Measurements from ENCODE around the gene PREX1. TPM values are rescaled to one million over a fixed set of nuclear protein-coding genes. Genes with fewer than 3 reads are reported as not detected.

PREX1 gene
- total RNA-seq, 1 donor from 2014 or later: 235 TPM

DNA sequence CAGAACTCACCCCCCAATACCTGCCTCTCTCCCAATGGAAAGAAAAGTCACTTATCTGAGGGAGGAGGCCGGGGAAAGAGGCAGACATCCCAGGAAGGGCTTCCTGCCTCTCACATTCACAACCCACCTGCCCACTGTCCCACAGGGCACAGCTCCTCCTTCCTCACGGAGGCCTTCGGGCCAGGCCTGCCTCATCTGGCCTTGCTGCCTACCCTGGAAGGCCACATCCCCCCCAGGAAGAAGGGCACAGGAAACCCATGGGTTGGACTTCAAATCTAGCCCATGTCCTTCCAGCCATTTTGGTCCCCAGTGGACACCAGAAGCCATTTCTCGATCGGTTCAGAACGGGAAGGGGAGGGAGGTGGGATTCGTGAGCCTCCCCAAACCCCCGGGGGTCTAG, 162.0 kb downstream of the PREX1 start:
- H3K4me1 Mint-ChIP-seq (ENCODE audit: low read depth, unreplicated experiment): peaks cover 13% of the 10 kb centered on the region

DNA sequence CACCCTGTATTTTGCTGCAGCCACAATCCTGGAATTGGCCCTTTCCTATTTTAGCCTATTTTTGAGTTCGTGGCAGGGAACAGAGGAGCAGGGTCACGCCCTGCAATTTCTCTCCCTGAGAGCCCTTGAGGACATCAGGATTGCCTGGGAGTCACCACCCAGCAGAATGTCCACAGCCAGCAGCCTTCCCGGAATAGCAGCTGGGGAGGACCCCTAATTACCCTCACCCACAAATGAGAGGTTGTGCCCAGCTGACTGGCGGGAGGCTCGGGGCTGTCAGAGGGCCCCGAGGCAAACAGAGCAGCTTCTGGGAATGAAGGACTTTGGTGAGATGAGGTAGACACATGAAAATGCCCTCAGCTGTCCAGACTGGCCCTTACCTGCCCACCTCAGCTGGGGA, 165.1 kb downstream of the PREX1 start:
- no peak for DNase-seq
- Mint-ChIP-seq H3K27me3 (ENCODE audit: unreplicated experiment) (peaks cover 8% of the 10 kb centered on the region), H3K9me3 (ENCODE audit: unreplicated experiment) (peaks cover 9% of the 10 kb centered on the region), H3K36me3 (ENCODE audit: unreplicated experiment) (peaks cover 15% of the 10 kb centered on the region), H3K27ac (ENCODE audit: unreplicated experiment) (no peak overlapping the region), H3K4me3 (ENCODE audit: unreplicated experiment) (no peak overlapping the region), H3K4me1 (ENCODE audit: low read depth, unreplicated experiment) (peaks cover 11% of the 10 kb centered on the region)
- TF ChIP-seq, protein P1, sequence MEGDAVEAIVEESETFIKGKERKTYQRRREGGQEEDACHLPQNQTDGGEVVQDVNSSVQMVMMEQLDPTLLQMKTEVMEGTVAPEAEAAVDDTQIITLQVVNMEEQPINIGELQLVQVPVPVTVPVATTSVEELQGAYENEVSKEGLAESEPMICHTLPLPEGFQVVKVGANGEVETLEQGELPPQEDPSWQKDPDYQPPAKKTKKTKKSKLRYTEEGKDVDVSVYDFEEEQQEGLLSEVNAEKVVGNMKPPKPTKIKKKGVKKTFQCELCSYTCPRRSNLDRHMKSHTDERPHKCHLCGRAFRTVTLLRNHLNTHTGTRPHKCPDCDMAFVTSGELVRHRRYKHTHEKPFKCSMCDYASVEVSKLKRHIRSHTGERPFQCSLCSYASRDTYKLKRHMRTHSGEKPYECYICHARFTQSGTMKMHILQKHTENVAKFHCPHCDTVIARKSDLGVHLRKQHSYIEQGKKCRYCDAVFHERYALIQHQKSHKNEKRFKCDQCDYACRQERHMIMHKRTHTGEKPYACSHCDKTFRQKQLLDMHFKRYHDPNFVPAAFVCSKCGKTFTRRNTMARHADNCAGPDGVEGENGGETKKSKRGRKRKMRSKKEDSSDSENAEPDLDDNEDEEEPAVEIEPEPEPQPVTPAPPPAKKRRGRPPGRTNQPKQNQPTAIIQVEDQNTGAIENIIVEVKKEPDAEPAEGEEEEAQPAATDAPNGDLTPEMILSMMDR (IDR thresholded peaks at IDR 0.05; ENCODE audit: partially characterized antibody, unreplicated experiment): no peak

More for the DNA sequence above, 162.0 kb downstream of the PREX1 start:
- Mint-ChIP-seq H3K27me3 (ENCODE audit: unreplicated experiment) (peaks cover 16% of the 10 kb centered on the region), H3K36me3 (ENCODE audit: unreplicated experiment) (peaks cover 5% of the 10 kb centered on the region), H3K9me3 (ENCODE audit: unreplicated experiment) (peaks cover 17% of the 10 kb centered on the region), H3K27ac (ENCODE audit: unreplicated experiment) (no peak overlapping the region), H3K4me3 (ENCODE audit: unreplicated experiment) (no peak overlapping the region)
- DNase-seq: no peak
- TF ChIP-seq, protein P1 (IDR thresholded peaks at IDR 0.05; ENCODE audit: partially characterized antibody, unreplicated experiment): no peak

DNA sequence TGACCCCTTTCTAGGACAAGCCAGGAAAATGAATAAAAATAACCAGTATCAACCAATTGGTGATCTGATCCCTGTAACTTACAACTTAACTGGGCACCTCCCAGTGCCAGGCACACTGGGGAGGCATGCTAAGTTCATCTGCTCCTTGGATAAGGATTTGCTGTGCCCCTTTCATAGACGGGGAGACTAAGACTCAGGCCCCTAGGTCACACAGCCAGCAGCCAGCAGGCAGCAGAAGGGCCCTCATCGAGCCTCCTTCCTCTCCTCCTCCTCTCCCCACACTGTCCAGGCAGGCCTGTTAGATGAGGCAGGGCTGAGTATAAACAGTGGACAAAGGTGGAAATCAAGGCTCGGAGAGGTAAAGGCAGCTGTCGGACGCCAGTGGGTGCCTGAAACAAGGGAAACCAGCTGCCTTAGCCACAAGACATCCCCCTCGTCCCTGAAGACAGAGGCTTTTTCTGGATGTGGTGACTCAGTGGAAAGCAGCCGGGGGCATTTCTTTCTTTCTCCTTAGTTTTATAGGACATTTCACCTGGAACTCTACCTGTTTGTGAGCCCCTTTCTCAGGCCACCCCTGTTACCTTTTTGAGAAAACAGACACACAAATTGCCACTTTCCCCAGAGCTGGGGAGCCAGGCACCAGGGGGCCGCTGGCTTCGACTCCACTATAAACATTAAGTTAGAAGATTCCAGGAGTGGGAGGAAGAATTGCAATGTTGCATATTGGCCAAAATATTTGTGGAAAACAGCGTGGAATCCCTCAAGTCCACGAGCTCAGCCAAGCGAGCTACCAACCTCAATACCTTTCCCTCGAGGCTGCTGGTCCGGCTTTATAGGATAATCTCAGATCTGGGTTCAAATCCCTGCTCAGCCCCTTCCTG, 166.0 kb downstream of the PREX1 start:
- H3K9me3 Mint-ChIP-seq (ENCODE audit: unreplicated experiment): peaks cover 6% of the 10 kb centered on the region

DNA sequence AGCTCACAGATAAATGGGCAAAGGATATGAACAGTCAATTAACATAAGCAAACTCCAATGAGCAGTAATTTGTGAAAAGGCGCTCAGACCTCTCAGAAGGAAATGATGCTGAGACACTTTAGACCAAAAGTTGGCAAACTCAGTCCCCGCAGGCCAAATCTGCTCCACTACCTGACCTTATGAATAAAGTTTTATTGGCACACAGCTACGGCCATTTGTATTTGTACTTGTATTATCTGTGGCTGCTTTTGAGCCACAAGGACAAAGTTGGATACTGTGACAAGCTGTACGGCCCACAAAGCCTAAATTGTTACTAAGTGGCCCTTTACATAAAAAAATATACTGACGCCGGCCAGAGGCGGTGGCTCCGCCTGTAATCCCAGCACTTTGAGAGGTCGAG, 167.0 kb downstream of the PREX1 start:
- Mint-ChIP-seq H3K27me3 (ENCODE audit: unreplicated experiment) (peaks cover 17% of the 10 kb centered on the region), H3K9me3 (ENCODE audit: unreplicated experiment) (peaks cover 9% of the 10 kb centered on the region), H3K4me1 (ENCODE audit: low read depth, unreplicated experiment) (peaks cover 16% of the 10 kb centered on the region), H3K27ac (ENCODE audit: unreplicated experiment) (no peak overlapping the region), H3K36me3 (ENCODE audit: unreplicated experiment) (peaks cover 19% of the 10 kb centered on the region), H3K4me3 (ENCODE audit: unreplicated experiment) (no peak overlapping the region)
- no peak for DNase-seq
- TF ChIP-seq, protein P1 (IDR thresholded peaks at IDR 0.05; ENCODE audit: partially characterized antibody, unreplicated experiment): no peak

More for the DNA sequence above, 166.0 kb downstream of the PREX1 start:
- Mint-ChIP-seq H3K27ac (ENCODE audit: unreplicated experiment) (no peak overlapping the region), H3K27me3 (ENCODE audit: unreplicated experiment) (peaks cover 10% of the 10 kb centered on the region), H3K4me1 (ENCODE audit: low read depth, unreplicated experiment) (peaks cover 10% of the 10 kb centered on the region), H3K36me3 (ENCODE audit: unreplicated experiment) (peaks cover 11% of the 10 kb centered on the region), H3K4me3 (ENCODE audit: unreplicated experiment) (no peak overlapping the region)
- no peak for DNase-seq
- TF ChIP-seq, protein P1 (IDR thresholded peaks at IDR 0.05; ENCODE audit: partially characterized antibody, unreplicated experiment): no peak

DNA sequence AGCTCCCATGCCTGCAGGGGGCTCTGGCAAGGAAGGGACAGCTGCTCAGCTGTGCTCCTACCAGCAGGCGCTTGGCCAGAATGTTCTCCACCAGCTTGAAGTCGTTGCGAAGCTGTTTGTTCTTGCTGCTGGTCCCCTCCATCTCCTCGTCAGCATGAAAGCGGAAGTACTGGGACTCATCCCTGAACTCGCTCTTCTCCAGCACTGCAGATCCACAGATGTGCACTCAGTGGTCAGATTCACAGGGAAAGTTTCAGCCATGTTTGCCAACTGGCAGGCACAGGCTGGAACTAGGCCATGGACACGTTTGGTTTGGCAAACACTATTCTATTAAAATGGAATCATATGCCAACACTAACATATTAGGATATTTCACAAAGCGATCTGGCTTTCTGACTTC, 167.9 kb downstream of the PREX1 start:
- Mint-ChIP-seq H3K4me3 (ENCODE audit: unreplicated experiment) (no peak overlapping the region), H3K27ac (ENCODE audit: unreplicated experiment) (no peak overlapping the region), H3K4me1 (ENCODE audit: low read depth, unreplicated experiment) (peaks cover 16% of the 10 kb centered on the region), H3K9me3 (ENCODE audit: unreplicated experiment) (peaks cover 10% of the 10 kb centered on the region), H3K36me3 (ENCODE audit: unreplicated experiment) (peaks cover 20% of the 10 kb centered on the region), H3K27me3 (ENCODE audit: unreplicated experiment) (peaks cover 16% of the 10 kb centered on the region)
- TF ChIP-seq, protein P1 (IDR thresholded peaks at IDR 0.05; ENCODE audit: partially characterized antibody, unreplicated experiment): no peak
- no peak for DNase-seq
